Lung microvascular endothelial cell (primary cell): ENCODE results near the gene DSG1. TPM values are rescaled to one million over a fixed set of nuclear protein-coding genes. Genes with fewer than 3 reads are reported as not detected.

Experiments
- total RNA-seq: library from RNA; depleted of rRNA; stranded (reverse); fragments of >200 nt; gene quantifications from 2 replicates; pipeline ENCODE4 v1.2.1, GENCODE V29; 2014

Gene DSG1
- total RNA-seq, 1 donor from 2014 or later: not detected

Other genes with a start within 250 kb of the DSG1 start
- under 0.01 TPM in 2 replicates for gene DSC2, start 215.7 kb upstream of the DSG1 start, total RNA-seq
- under 0.01 TPM in 1 of 2 replicates, not detected in the other for gene DSC1, start 155.3 kb upstream of the DSG1 start, total RNA-seq
- not detected in 2 replicates for gene DSG4, start 58.6 kb downstream of the DSG1 start, total RNA-seq
- not detected in 2 replicates for gene DSG3, start 129.6 kb downstream of the DSG1 start, total RNA-seq
- 1.7 and 5.8 TPM in 2 replicates for gene DSG2, start 180.0 kb downstream of the DSG1 start, total RNA-seq